HEK293T (cell line): ENCODE results near the gene RPA1.

ENCODE experiments used
- BHLHE40 ChIP-seq: fragments of 450-650 bp; IDR thresholded peaks from 2 replicates; pipeline ENCODE4 v1.6.1; 2016; ENCODE audit warnings: mild to moderate bottlenecking, moderate library complexity, borderline replicate concordance
- FOXK2 ChIP-seq: fragments of 450-650 bp; IDR thresholded peaks from 2 replicates; pipeline ENCODE4 v1.6.1; 2016; ENCODE audit warnings: mild to moderate bottlenecking
- FOXM1 ChIP-seq: fragments of 450-650 bp; IDR thresholded peaks from 2 replicates; pipeline ENCODE4 v1.6.1; 2017; ENCODE audit warnings: mild to moderate bottlenecking, borderline replicate concordance
- SP1 ChIP-seq: fragments of 450-650 bp; IDR thresholded peaks from 2 replicates; pipeline ENCODE4 v1.6.1; 2017
- TARDBP ChIP-seq: fragments of 450-650 bp; IDR thresholded peaks from 2 replicates; pipeline ENCODE4 v1.6.1; 2016
- TF ChIP-seq, protein P1 (sequence below): fragments of 450-650 bp; IDR thresholded peaks from 2 replicates; pipeline ENCODE4 v1.6.1; 2016

GRCh38 chr17:1948517-1948825 lies 118.7 kb downstream of the RPA1 start:
- no peak for TF ChIP-seq SP1
- TF ChIP-seq BHLHE40: no peak
- no peak for TF ChIP-seq FOXK2
- TF ChIP-seq, protein P1, sequence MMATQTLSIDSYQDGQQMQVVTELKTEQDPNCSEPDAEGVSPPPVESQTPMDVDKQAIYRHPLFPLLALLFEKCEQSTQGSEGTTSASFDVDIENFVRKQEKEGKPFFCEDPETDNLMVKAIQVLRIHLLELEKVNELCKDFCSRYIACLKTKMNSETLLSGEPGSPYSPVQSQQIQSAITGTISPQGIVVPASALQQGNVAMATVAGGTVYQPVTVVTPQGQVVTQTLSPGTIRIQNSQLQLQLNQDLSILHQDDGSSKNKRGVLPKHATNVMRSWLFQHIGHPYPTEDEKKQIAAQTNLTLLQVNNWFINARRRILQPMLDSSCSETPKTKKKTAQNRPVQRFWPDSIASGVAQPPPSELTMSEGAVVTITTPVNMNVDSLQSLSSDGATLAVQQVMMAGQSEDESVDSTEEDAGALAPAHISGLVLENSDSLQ: no peak
- no peak for TF ChIP-seq FOXM1
- TF ChIP-seq TARDBP: no peak
